ENCODE measurements around the gene ADORA2A. TPM values are rescaled to one million over a fixed set of nuclear protein-coding genes. Genes with fewer than 3 reads are reported as not detected.

ADORA2A gene
- total and polyA plus RNA-seq, 10 of the 15 experiments (the other 5 are each of a cell fraction or from before 2014, with no cell fraction given): 0.69 to 31.2 (median 18.3) TPM

DNA sequence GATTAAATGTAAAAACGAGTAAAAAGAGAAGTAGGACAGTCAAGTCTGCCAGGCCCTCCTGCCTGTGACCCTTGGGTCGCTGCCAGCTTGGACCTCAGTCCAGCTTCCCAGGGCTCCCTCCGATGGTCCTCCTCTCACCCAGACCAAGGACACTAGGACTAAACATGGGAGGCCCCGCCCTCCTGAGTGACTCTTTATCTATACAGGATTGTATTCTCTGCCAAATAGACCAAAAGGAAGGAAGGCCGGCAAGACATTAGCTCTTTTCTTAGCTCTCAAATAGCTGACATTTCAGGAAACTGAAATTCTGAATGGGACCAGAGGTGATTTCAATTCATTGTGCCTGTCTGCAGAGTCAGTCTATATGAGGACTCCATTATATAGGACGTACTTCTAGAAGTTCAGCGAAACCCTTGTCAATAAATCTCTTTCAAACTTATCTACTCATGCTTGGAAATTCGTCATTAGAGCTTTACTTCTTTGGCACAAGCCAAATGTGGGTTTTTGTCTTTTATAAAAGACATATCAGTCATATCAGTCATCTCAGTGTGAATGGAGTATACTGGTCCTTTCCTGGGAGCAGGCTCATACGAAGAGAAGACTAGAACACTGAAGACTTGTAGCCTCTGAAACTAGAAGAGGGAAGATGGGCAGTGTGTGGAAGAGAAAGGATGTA lies 28.5 kb downstream of the ADORA2A start:
- H3K27ac ChIP-seq (ENCODE audit: control insufficient read depth, insufficient read depth): no peak overlapping the region
- WGBS (ENCODE audit: insufficient coverage, insufficient replicate concordance, low lambda C conversion rate, missing lambda C conversion rate): 66% methylated on average over 9 of the region's 9 CpGs
- no peaks in the 10 kb centered on the region for H3K27me3 ChIP-seq (replicated peaks in 1 of 2; ENCODE audit: control insufficient read depth in 2 of 2, insufficient read depth in 2 of 2, low read length in 1 of 2)
- H4K20me1 ChIP-seq (ENCODE audit: control insufficient read depth, insufficient read depth): no peaks in the 10 kb centered on the region
- CTCF ChIA-PET: interaction anchor here (1.3 to 1.7 kb wide), 3 partner anchors 11 to 133 kb away, joined by 5 read pairs; no protein-coding TSS in a partner anchor
- BruUV-seq (replicated peaks): no TSS peak
- POLR2A ChIA-PET: interaction anchor here (0.8 to 2.0 kb wide), 3 partner anchors 10 to 50 kb away, joined by 5 to 7 read pairs (median 7); no protein-coding TSS in a partner anchor
- H3K79me2 ChIP-seq (ENCODE audit: control insufficient read depth, insufficient read depth, low read length): no peaks in the 10 kb centered on the region
- RAD21 ChIA-PET (ENCODE audit: unreplicated experiment): interaction anchor here (1.4 kb wide), 1 partner anchor 47 kb away, joined by 3 read pairs; no protein-coding TSS in a partner anchor
- TF ChIP-seq JUNB (IDR thresholded peaks at IDR 0.05): no peak
- intact Hi-C loops (cut with micrococcal nuclease; ENCODE audit: unreplicated experiment) (no loop called here), in situ Hi-C loops (cut with MboI) (no loop called here)
- no peaks in the 10 kb centered on the region; the same call in 2 of the 3 replicates for H3K9me3 ChIP-seq (replicated peaks; ENCODE audit: control insufficient read depth, insufficient read depth, low read length)
- no peak overlapping the region for H3K4me2 ChIP-seq (ENCODE audit: control insufficient read depth, insufficient read depth)
- SMC1A ChIA-PET (ENCODE audit: uncharacterized antibody, unreplicated experiment): interaction anchor here (0.9 to 1.5 kb wide), 2 partner anchors 9 to 11 kb away, joined by 4 read pairs; no protein-coding TSS in a partner anchor
- H3K4me3 ChIP-seq: no peak overlapping the region
- H3K9ac ChIP-seq (ENCODE audit: control insufficient read depth, insufficient read depth, low read length): no peak overlapping the region
- no peaks in the 10 kb centered on the region for H3K36me3 ChIP-seq (ENCODE audit: control insufficient read depth in 2 of 2, insufficient read depth in 2 of 2, low read length in 1 of 2)
- FAIRE-seq: no peak
- H3K4me1 ChIP-seq (ENCODE audit: control insufficient read depth, insufficient read depth, low read length): peaks cover 7% of the 10 kb centered on the region
- ATAC-seq: no peak
- no peak for DNase-seq (ENCODE audit: low read depth, low spot score)
- H2AFZ ChIP-seq (ENCODE audit: control insufficient read depth, low read depth, low read length): no peak overlapping the region

DNA sequence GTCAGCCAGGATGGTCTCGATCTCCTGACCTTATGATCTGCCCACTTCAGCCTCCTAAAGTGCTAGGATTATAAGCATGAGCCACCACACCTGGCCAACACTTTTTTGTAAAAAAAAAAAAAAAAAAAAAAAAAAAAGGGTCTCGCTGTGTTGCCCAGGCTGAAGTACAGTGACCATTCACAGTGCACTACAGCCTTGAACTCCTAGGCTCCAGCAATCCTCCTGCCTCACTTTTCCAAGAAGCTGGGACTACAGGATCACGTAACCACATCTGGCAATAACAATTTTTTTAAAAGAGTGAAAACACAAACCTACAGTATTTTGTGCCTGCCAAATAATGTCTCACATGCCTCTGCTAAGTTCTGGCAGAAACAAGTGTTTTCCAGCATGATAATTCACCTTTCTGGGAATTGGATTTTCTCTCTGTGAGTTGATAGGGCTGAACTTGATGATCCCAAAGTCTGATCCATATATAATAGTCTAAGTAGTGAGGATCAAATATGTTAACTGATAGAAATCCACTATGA lies 30.6 kb downstream of the ADORA2A start:
- ChIA-PET CTCF (interaction anchor here (0.8 kb wide), 1 partner anchor 63 kb away, joined by 3 read pairs; no protein-coding TSS in a partner anchor), SMC1A (ENCODE audit: uncharacterized antibody, unreplicated experiment) (interaction anchor here (1.0 to 1.2 kb wide), 2 partner anchors 23 to 26 kb away, joined by 3 read pairs; no protein-coding TSS in a partner anchor)
- TF ChIP-seq HDAC2 (IDR thresholded peaks at IDR 0.05): no peak
- no peak for TF ChIP-seq TCF7 (IDR thresholded peaks at IDR 0.05; ENCODE audit: borderline replicate concordance)
- TF ChIP-seq, protein P1, sequence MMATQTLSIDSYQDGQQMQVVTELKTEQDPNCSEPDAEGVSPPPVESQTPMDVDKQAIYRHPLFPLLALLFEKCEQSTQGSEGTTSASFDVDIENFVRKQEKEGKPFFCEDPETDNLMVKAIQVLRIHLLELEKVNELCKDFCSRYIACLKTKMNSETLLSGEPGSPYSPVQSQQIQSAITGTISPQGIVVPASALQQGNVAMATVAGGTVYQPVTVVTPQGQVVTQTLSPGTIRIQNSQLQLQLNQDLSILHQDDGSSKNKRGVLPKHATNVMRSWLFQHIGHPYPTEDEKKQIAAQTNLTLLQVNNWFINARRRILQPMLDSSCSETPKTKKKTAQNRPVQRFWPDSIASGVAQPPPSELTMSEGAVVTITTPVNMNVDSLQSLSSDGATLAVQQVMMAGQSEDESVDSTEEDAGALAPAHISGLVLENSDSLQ (IDR thresholded peaks at IDR 0.05): no peak
- no peak for TF ChIP-seq CBX5 (IDR thresholded peaks at IDR 0.05; ENCODE audit: low read depth)
- TF ChIP-seq WRNIP1 (IDR thresholded peaks at IDR 0.05; ENCODE audit: borderline replicate concordance, low read depth, low read length): no peak
- TF ChIP-seq, protein P2, sequence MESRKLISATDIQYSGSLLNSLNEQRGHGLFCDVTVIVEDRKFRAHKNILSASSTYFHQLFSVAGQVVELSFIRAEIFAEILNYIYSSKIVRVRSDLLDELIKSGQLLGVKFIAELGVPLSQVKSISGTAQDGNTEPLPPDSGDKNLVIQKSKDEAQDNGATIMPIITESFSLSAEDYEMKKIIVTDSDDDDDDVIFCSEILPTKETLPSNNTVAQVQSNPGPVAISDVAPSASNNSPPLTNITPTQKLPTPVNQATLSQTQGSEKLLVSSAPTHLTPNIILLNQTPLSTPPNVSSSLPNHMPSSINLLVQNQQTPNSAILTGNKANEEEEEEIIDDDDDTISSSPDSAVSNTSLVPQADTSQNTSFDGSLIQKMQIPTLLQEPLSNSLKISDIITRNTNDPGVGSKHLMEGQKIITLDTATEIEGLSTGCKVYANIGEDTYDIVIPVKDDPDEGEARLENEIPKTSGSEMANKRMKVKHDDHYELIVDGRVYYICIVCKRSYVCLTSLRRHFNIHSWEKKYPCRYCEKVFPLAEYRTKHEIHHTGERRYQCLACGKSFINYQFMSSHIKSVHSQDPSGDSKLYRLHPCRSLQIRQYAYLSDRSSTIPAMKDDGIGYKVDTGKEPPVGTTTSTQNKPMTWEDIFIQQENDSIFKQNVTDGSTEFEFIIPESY (IDR thresholded peaks at IDR 0.05): no peak
- TF ChIP-seq, protein P3, sequence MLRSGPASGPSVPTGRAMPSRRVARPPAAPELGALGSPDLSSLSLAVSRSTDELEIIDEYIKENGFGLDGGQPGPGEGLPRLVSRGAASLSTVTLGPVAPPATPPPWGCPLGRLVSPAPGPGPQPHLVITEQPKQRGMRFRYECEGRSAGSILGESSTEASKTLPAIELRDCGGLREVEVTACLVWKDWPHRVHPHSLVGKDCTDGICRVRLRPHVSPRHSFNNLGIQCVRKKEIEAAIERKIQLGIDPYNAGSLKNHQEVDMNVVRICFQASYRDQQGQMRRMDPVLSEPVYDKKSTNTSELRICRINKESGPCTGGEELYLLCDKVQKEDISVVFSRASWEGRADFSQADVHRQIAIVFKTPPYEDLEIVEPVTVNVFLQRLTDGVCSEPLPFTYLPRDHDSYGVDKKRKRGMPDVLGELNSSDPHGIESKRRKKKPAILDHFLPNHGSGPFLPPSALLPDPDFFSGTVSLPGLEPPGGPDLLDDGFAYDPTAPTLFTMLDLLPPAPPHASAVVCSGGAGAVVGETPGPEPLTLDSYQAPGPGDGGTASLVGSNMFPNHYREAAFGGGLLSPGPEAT (IDR thresholded peaks at IDR 0.05; ENCODE audit: low read depth): no peak
- no peak for TF ChIP-seq BRCA1 (IDR thresholded peaks at IDR 0.05; ENCODE audit: low read depth, low read length)
- TF ChIP-seq TBL1XR1 (IDR thresholded peaks at IDR 0.05; ENCODE audit: low read depth, low read length): no peak
- no peak for TF ChIP-seq RAD21 (IDR thresholded peaks at IDR 0.05; ENCODE audit: insufficient read depth, low read depth, low read length)
- TF ChIP-seq SMARCA5 (IDR thresholded peaks at IDR 0.05): no peak

More for the DNA sequence above, 30.6 kb downstream of the ADORA2A start:
- no peaks in the 10 kb centered on the region for H4K20me1 ChIP-seq (ENCODE audit: control insufficient read depth, insufficient read depth)
- H3K9ac ChIP-seq (ENCODE audit: control insufficient read depth, insufficient read depth, low read length): no peak overlapping the region
- FAIRE-seq (no peak), DNase-seq (ENCODE audit: low read depth, low spot score) (no peak), ATAC-seq (no peak)
- H3K4me3 ChIP-seq: no peak overlapping the region
- no peaks in the 10 kb centered on the region for H3K9me3 ChIP-seq (replicated peaks; ENCODE audit: control insufficient read depth, insufficient read depth, low read length)
- no peaks in the 10 kb centered on the region for H3K36me3 ChIP-seq (ENCODE audit: control insufficient read depth in 2 of 2, insufficient read depth in 2 of 2, low read length in 1 of 2)
- H3K4me2 ChIP-seq (ENCODE audit: control insufficient read depth, insufficient read depth): no peak overlapping the region
- ChIA-PET RAD21 (ENCODE audit: unreplicated experiment) (no interaction called here), POLR2A (no interaction called here)
- H3K4me1 ChIP-seq (ENCODE audit: control insufficient read depth, insufficient read depth, low read length): peaks cover 7% of the 10 kb centered on the region
- no TSS peak for BruUV-seq (replicated peaks)
- in situ Hi-C loops (cut with MboI): no loop called here
- WGBS (ENCODE audit: insufficient coverage, insufficient replicate concordance, low lambda C conversion rate, missing lambda C conversion rate): 82% methylated on average over 3 of the region's 3 CpGs
- no peaks in the 10 kb centered on the region for H3K27me3 ChIP-seq (replicated peaks in 1 of 2; ENCODE audit: control insufficient read depth in 2 of 2, insufficient read depth in 2 of 2, low read length in 1 of 2)
- intact Hi-C loops (cut with micrococcal nuclease; ENCODE audit: unreplicated experiment): no loop called here
- no peak overlapping the region for H3K27ac ChIP-seq (ENCODE audit: control insufficient read depth, insufficient read depth)
- no peaks in the 10 kb centered on the region for H3K79me2 ChIP-seq (ENCODE audit: control insufficient read depth, insufficient read depth, low read length)
- no peak overlapping the region for H2AFZ ChIP-seq (ENCODE audit: control insufficient read depth, low read depth, low read length)
